HG03135 (cell line): ENCODE data around the gene FMC1.
"Not testable (repeated sequence)": the region's sequence is repeated elsewhere in the genome, so short reads cannot be mapped to it uniquely, and the experiment has no call there.

Source experiments
- ATAC-seq: cut with Tn5 transposase; IDR thresholded peaks from one replicate; pipeline ENCODE4 v1.9.1; 2021; ENCODE audit warnings: mild to moderate bottlenecking, moderate library complexity; ENCODE audit not compliant: unreplicated experiment

Gene FMC1

GRCh38 chr7:139341058-139341775, at the start of gene FMC1:
TSS of gene FMC1 (plus strand) at chr7:139341337. CDS start at chr7:139341385, 48 bp downstream.
- peak; percentile 49 for ATAC-seq

GRCh38 chr7:139292821-139293220, 48.3 kb upstream of the FMC1 start:
- ATAC-seq: no peak

- ATAC-seq: no peak
Observed at GRCh38 chr7:139293534-139293933, 47.6 kb upstream of the FMC1 start.

GRCh38 chr7:139294241-139294640, 46.9 kb upstream of the FMC1 start:
- no peak for ATAC-seq

GRCh38 chr7:139294951-139295575, 46.1 kb upstream of the FMC1 start:
- no peak for ATAC-seq

- no peak for ATAC-seq
Observed at GRCh38 chr7:139297795-139298194, 43.3 kb upstream of the FMC1 start.

- no peak for ATAC-seq
Observed at GRCh38 chr7:139299296-139299695, 41.8 kb upstream of the FMC1 start.

- no peak for ATAC-seq
Observed at GRCh38 chr7:139300390-139300789, 40.7 kb upstream of the FMC1 start.

GRCh38 chr7:139304517-139304916, 36.6 kb upstream of the FMC1 start:
- no peak for ATAC-seq

GRCh38 chr7:139317939-139318505, 23.1 kb upstream of the FMC1 start:
- no peak for ATAC-seq

GRCh38 chr7:139321071-139321745, 19.9 kb upstream of the FMC1 start:
- no peak for ATAC-seq

- not testable (repeated sequence) for ATAC-seq
Observed at GRCh38 chr7:139324709-139325108, 16.4 kb upstream of the FMC1 start.

- ATAC-seq: no peak
Observed at GRCh38 chr7:139328375-139328774, 12.8 kb upstream of the FMC1 start.

- ATAC-seq: no peak
Observed at GRCh38 chr7:139329119-139329518, 12.0 kb upstream of the FMC1 start.

GRCh38 chr7:139330333-139331030, 10.7 kb upstream of the FMC1 start:
- ATAC-seq: no peak

GRCh38 chr7:139332697-139333359, 8.3 kb upstream of the FMC1 start:
- ATAC-seq: no peak

GRCh38 chr7:139333443-139333842, 7.7 kb upstream of the FMC1 start:
- ATAC-seq: not testable (repeated sequence)

GRCh38 chr7:139334399-139335150, 6.6 kb upstream of the FMC1 start:
- ATAC-seq: no peak

- ATAC-seq: no peak
Observed at GRCh38 chr7:139339025-139339424, 2.1 kb upstream of the FMC1 start.

- ATAC-seq: no peak
Observed at GRCh38 chr7:139339698-139340036, 1.5 kb upstream of the FMC1 start.
